Stomach (tissue), 9 donors: ENCODE measurements around the gene DLL4. TPM values are rescaled to one million over a fixed set of nuclear protein-coding genes. Genes with fewer than 3 reads are reported as not detected.
"Not testable (repeated sequence)": the region's sequence is repeated elsewhere in the genome, so short reads cannot be mapped to it uniquely, and the experiment has no call there.

Experiments
- DNase-seq, 2 donors: peaks; one replicate each; pipeline versions ENCODE4 v3.0.0 to v3.0.0-alpha.2; 2013 to 2019
- H3K27ac ChIP-seq, 5 donors: fragments of 200-600 bp in 4 of 5; sonication (generic) in 4 of 5; one replicate each; pipeline ENCODE4 v1.5.1; 2013 to 2019; ENCODE audit warnings: mild to moderate bottlenecking in 1 of 5, moderate library complexity in 1 of 5
- H3K27me3 ChIP-seq, 3 donors: fragments of 200-600 bp; sonication (generic); one replicate each; pipeline ENCODE4 v1.5.1; 2017 to 2019; ENCODE audit warnings: mixed run types in 1 of 3
- H3K36me3 ChIP-seq, 4 donors: fragments of 200-600 bp; sonication (generic); 1 replicate in 3 of 4; 2 replicates in 1 of 4; pipeline ENCODE4 v1.5.1; 2016 to 2019
- H3K4me1 ChIP-seq, 4 donors: fragments of 200-600 bp; sonication (generic); one replicate each; pipeline ENCODE4 v1.5.1; 2016 to 2019
- H3K4me3 ChIP-seq, 4 donors: fragments of 200-600 bp; sonication (generic) in 3 of 4; one replicate each; pipeline ENCODE4 v1.5.1; 2016 to 2019; ENCODE audit warnings: mild to moderate bottlenecking in 1 of 4
- H3K9me3 ChIP-seq, 4 donors: fragments of 200-600 bp; sonication (generic); one replicate each; pipeline ENCODE4 v1.5.1; 2016 to 2019
- CTCF ChIP-seq, 7 experiments: fragments of 450-650 bp in 4 of 7; fragments of 200-600 bp in 3 of 7; sonication (generic) in 3 of 7; IDR thresholded peaks; one replicate each; pipeline ENCODE4 v1.5.1; 2016 to 2019; ENCODE audit warnings: antibody characterized with exemption in 7 of 7, control low read depth in 2 of 7, mild to moderate bottlenecking in 1 of 7
- EP300 ChIP-seq: sonication (generic); formaldehyde crosslinking; IDR thresholded peaks from one replicate; pipeline ENCODE4 v1.6.1; 2017; ENCODE audit warnings: antibody characterized with exemption
- POLR2A ChIP-seq, 4 donors: fragments of 450-650 bp; IDR thresholded peaks; one replicate each; pipeline ENCODE4 v1.6.1; 2016; ENCODE audit warnings: antibody characterized with exemption in 4 of 4, control low read depth in 2 of 4, mild to moderate bottlenecking in 1 of 4, moderate library complexity in 1 of 4
- POLR2AphosphoS5 ChIP-seq, 3 donors: sonication (generic); formaldehyde crosslinking; IDR thresholded peaks; one replicate each; pipeline ENCODE4 v1.6.1; 2016; ENCODE audit warnings: antibody characterized with exemption in 3 of 3
- WGBS, 5 donors: extraction: QIAGEN DNeasy Blood & Tissue Kit in 3 of 5; methylation state at CpG; one replicate each; pipeline versions ENCODE4 v1.1.5 to v1.1.7; 2013 to 2018; 5-methylcytosine and 5-hydroxymethylcytosine counted together
- intact Hi-C: fragments of 100-400 bp; cut with DNase I; formaldehyde crosslinking; loops from one replicate; pipeline ENCODE4 v1.15.1; 2023; ENCODE audit warnings: low total_unique reads
- polyA plus RNA-seq, 3 donors: library from polyadenylated mRNA; stranded (reverse); fragments of 200-250 nt; gene quantifications; one replicate each; pipeline ENCODE4 v1.2.3, GENCODE V29; 2013
- total RNA-seq, 5 donors: library from RNA; depleted of rRNA; stranded (reverse); fragments of >200 nt; gene quantifications; one replicate each; pipeline versions ENCODE4 v1.1.0 to v1.2.3, GENCODE V29; 2014 to 2016
- donor health status: healthy with polysubstance abuse.
- donor health status: Bipolar disorder and iron deficiency.
- donor health status: healthy.

DLL4 gene
- total and polyA plus RNA-seq, 8 donors, result 0.56 to 20.0 (median 2.0) TPM

GRCh38 chr15:40949756-40950207 lies 20.6 kb downstream of the DLL4 start:
- Histone ChIP-seq H3K36me3 (no peaks in the 10 kb centered on the region), H3K4me3 (no peak overlapping the region), H3K9me3 (no peaks in the 10 kb centered on the region), H3K27me3 (no peaks in the 10 kb centered on the region), H3K4me1 (peaks cover 10 to 40% (median 30%) of the 10 kb centered on the region in 4 donors), H3K27ac (peak overlapping the region; percentile 49 to 83 (median 63))
- TF ChIP-seq POLR2AphosphoS5 (IDR thresholded peaks at IDR 0.05) (peak in 1 of 3 donors; percentile 69), CTCF (IDR thresholded peaks at IDR 0.05) (no peak), EP300 (no peak)
- intact Hi-C loops, result no loop called here
- DNase-seq, result peak; percentile 76 to 85
- 20 to 48% (median 33%) methylated on average over 7 of the region's 7 CpGs for WGBS, 5 donors

- WGBS, 5 donors, result 80 to 92% (median 86%) methylated on average over 4 of the region's 4 CpGs
- TF ChIP-seq EP300 (no peak), POLR2A (IDR thresholded peaks at IDR 0.05) (no peak)
- H3K27me3 ChIP-seq, result no peaks in the 10 kb centered on the region
- H3K36me3 ChIP-seq, result no peaks in the 10 kb centered on the region
- DNase-seq, result no peak
- no peaks in the 10 kb centered on the region for H3K9me3 ChIP-seq
- H3K27ac ChIP-seq, result no peak overlapping the region
- peaks cover 10 to 37% (median 30%) of the 10 kb centered on the region in 4 donors for H3K4me1 ChIP-seq
- no peak overlapping the region for H3K4me3 ChIP-seq
- intact Hi-C loops, result no loop called here
These were observed 22.6 kb downstream of the DLL4 start for GRCh38 chr15:40951764-40952163.

- intact Hi-C loops, result no loop called here
- H3K4me3 ChIP-seq, result peak overlapping the region; percentile 70 to 81 (median 78)
- H3K9me3 ChIP-seq, result no peaks in the 10 kb centered on the region
- TF ChIP-seq EP300 (no peak), POLR2AphosphoS5 (IDR thresholded peaks at IDR 0.05) (no peak), POLR2A (IDR thresholded peaks at IDR 0.05) (no peak), CTCF (IDR thresholded peaks at IDR 0.05) (no peak)
- DNase-seq, result no peak
- H3K36me3 ChIP-seq, result no peaks in the 10 kb centered on the region
- no peaks in the 10 kb centered on the region for H3K27me3 ChIP-seq
- peaks cover 15 to 42% (median 35%) of the 10 kb centered on the region in 4 donors for H3K4me1 ChIP-seq
- 44 to 60% (median 46%) methylated on average over 21 to 23 of the region's 23 CpGs for WGBS, 5 donors
- H3K27ac ChIP-seq, result peak overlapping the region; percentile 84 to 91 (median 90)
These were observed 23.3 kb downstream of the DLL4 start for GRCh38 chr15:40952301-40952900.

GRCh38 chr15:40952901-40953712 lies 24.0 kb downstream of the DLL4 start, which contains the start of gene CHAC1:
Gene CHAC1, plus strand, starts transcription at chr15:40953471. Its CDS starts 113 bp downstream, at chr15:40953584.
- no peaks in the 10 kb centered on the region for H3K9me3 ChIP-seq
- no peaks in the 10 kb centered on the region for H3K36me3 ChIP-seq
- intact Hi-C loops, result no loop called here
- H3K27ac ChIP-seq, result peak within 1 kb of the TSS; percentile 84 to 91 (median 90)
- peak within 1 kb of the TSS; percentile 70 to 81 (median 78) for H3K4me3 ChIP-seq
- no peaks in the 10 kb centered on the region for H3K27me3 ChIP-seq
- peak; percentile 97 to 98 for DNase-seq
- WGBS, 5 donors, result 0 to 12% (median 1%) methylated on average over 5 to 72 of the region's 72 CpGs
- peak; percentile 40 to 84 (median 83) for TF ChIP-seq POLR2AphosphoS5 (IDR thresholded peaks at IDR 0.05)
- no peak for TF ChIP-seq EP300
- peaks cover 18 to 49% (median 42%) of the 10 kb centered on the region in 4 donors for H3K4me1 ChIP-seq

GRCh38 chr15:40953713-40954074 lies 24.6 kb downstream of the DLL4 start:
- WGBS, 5 donors, result 5 to 11% (median 6%) methylated on average over 17 of the region's 17 CpGs
- Histone ChIP-seq H3K9me3 (no peaks in the 10 kb centered on the region), H3K4me1 (peaks cover 18 to 54% (median 43%) of the 10 kb centered on the region in 4 donors), H3K27me3 (no peaks in the 10 kb centered on the region), H3K36me3 (no peaks in the 10 kb centered on the region), H3K27ac (peak overlapping the region; percentile 79 to 90 (median 89)), H3K4me3 (peak overlapping the region; percentile 70 to 81 (median 78))
- TF ChIP-seq POLR2A (IDR thresholded peaks at IDR 0.05) (no peak), CTCF (IDR thresholded peaks at IDR 0.05) (no peak), POLR2AphosphoS5 (IDR thresholded peaks at IDR 0.05) (no peak), EP300 (no peak)
- intact Hi-C loops, result no loop called here
- DNase-seq, result no peak

GRCh38 chr15:40954158-40954848 lies 25.2 kb downstream of the DLL4 start:
- 66 to 75% (median 71%) methylated on average over 8 of the region's 8 CpGs for WGBS, 5 donors
- DNase-seq, H3K36me3 ChIP-seq, intact Hi-C loops, H3K27me3 ChIP-seq, H3K9me3 ChIP-seq: not testable (repeated sequence)
- Histone ChIP-seq H3K27ac (peak overlapping the region in 2 of 5 donors; percentile 84 to 90), H3K4me1 (peaks cover 18 to 54% (median 43%) of the 10 kb centered on the region in 4 donors), H3K4me3 (peak overlapping the region; percentile 70 to 81 (median 78))
